K562 (cell line): ENCODE measurements around the gene PRKCB. TPM values are rescaled to one million over a fixed set of nuclear protein-coding genes. Genes with fewer than 3 reads are reported as not detected.

Source experiments
- ATAC-seq: fragments of 200-7000 bp; cut with Tn5 transposase; 3 replicates; pipeline ENCODE4 v1.9.1; 2020; ENCODE audit warnings: moderate library complexity
- BruUV-seq: library from RNA; stranded (reverse); fragments of 400-500 nt; replicated peaks from 2 replicates; lab custom pipeline; 2021; lab: Mats Ljungman, UMichigan
- CTCF ChIA-PET: fragments of 300-600 bp; formaldehyde crosslinking; extraction: SDS; loops from one replicate; lab custom pipeline; 2021; ENCODE audit warnings: low intra/inter-chr PET ratio; lab: Yijun Ruan, JAX
- POLR2A ChIA-PET: fragments of 300-600, 350-650 bp; sonication (Branson Sonifier 250); formaldehyde crosslinking; extraction: SDS; loops from one replicate; lab custom pipeline; 2021; ENCODE audit warnings: antibody characterized with exemption, inconsistent platforms; lab: Yijun Ruan, JAX
- DNase-seq, 4 experiments: peaks; one replicate each; pipeline versions ENCODE4 v3.0.0 to v3.0.0-alpha.2; 2011 to 2018; ENCODE audit warnings: low spot score in 3 of 4, mixed read lengths in 3 of 4; ENCODE audit errors: extremely low read depth in 1 of 4
- FAIRE-seq: peaks from 2 replicates; lab custom pipeline; 2011; peaks lifted over from hg19 to GRCh38; lab: Jason Lieb, UNC
- H2AFZ ChIP-seq: 2 replicates; pipeline ENCODE4 v1.6.0; 2011; ENCODE audit warnings: low read depth, low read length, control low read depth, inconsistent platforms
- H3K27ac ChIP-seq: fragments of 200-600 bp; 3 replicates; pipeline ENCODE4 v1.8.0; 2011; ENCODE audit warnings: low read depth, mild to moderate bottlenecking, control low read depth, inconsistent platforms, low read length, moderate library complexity, mixed read lengths; ENCODE audit errors: extremely low read depth
- H3K27me3 ChIP-seq, 2 experiments: fragments of 300-600 bp in 1 of 2; 2 replicates in 1 of 2; 3 replicates in 1 of 2; pipeline versions ENCODE4 v1.6.0 to v1.8.0; 2011; ENCODE audit warnings: inconsistent platforms in 2 of 2, low read length in 2 of 2, mild to moderate bottlenecking in 1 of 2, mixed read lengths in 1 of 2, moderate library complexity in 1 of 2; ENCODE audit not compliant: control insufficient read depth in 2 of 2, insufficient read depth in 2 of 2
- H3K36me3 ChIP-seq: fragments of 300-600 bp; 3 replicates; pipeline ENCODE4 v1.8.0; 2011; ENCODE audit warnings: mild to moderate bottlenecking, low read length, inconsistent platforms; ENCODE audit not compliant: control insufficient read depth, insufficient read depth
- H3K4me1 ChIP-seq, 2 experiments: fragments of 200-600 bp in 1 of 2; replicated peaks in 1 of 2; 2 replicates in 1 of 2; 3 replicates in 1 of 2; pipeline versions ENCODE4 v1.5.1 to v1.8.0; 2011; ENCODE audit warnings: inconsistent platforms in 2 of 2, low read length in 2 of 2, mild to moderate bottlenecking in 1 of 2, mixed read lengths in 1 of 2, moderate library complexity in 1 of 2; ENCODE audit not compliant: control insufficient read depth in 2 of 2, insufficient read depth in 2 of 2
- H3K4me2 ChIP-seq: 2 replicates; pipeline ENCODE4 v1.6.1; 2011; ENCODE audit warnings: low read length, control low read depth, inconsistent platforms, mixed read lengths; ENCODE audit not compliant: insufficient read depth
- H3K4me3 ChIP-seq: fragments of 200-600 bp; sonication (generic), shearing (Covaris generic); 2 replicates; pipeline ENCODE4 v1.5.1; 2016; ENCODE audit warnings: control low read depth, inconsistent platforms
- H3K79me2 ChIP-seq: fragments of 200-600 bp; 3 replicates; pipeline ENCODE4 v1.8.0; 2011; ENCODE audit warnings: low read length, inconsistent platforms; ENCODE audit not compliant: control insufficient read depth, insufficient read depth
- H3K9ac ChIP-seq, 2 experiments: 2 replicates each; pipeline versions ENCODE4 v1.6.0 to v1.6.1; 2011; ENCODE audit warnings: low read depth in 2 of 2, low read length in 2 of 2, control low read depth in 1 of 2, inconsistent platforms in 1 of 2, mild to moderate bottlenecking in 1 of 2, mixed read lengths in 1 of 2; ENCODE audit not compliant: insufficient read depth in 1 of 2
- H3K9me1 ChIP-seq: one replicate; pipeline ENCODE4 v1.6.0; 2011; ENCODE audit warnings: inconsistent platforms, mild to moderate bottlenecking, low read length, moderate library complexity; ENCODE audit not compliant: control insufficient read depth, insufficient read depth
- H3K9me3 ChIP-seq: replicated peaks from 2 replicates; pipeline ENCODE4 v1.5.1; 2011; ENCODE audit warnings: low read depth, low read length, inconsistent platforms; ENCODE audit not compliant: control insufficient read depth, insufficient read depth
- H4K20me1 ChIP-seq: replicated peaks from 2 replicates; pipeline ENCODE4 v1.6.1; 2011; ENCODE audit warnings: low read length, inconsistent platforms, mixed read lengths; ENCODE audit not compliant: control insufficient read depth, insufficient read depth
- ARID1B ChIP-seq: fragments of 450-650 bp; IDR thresholded peaks from 2 replicates; pipeline ENCODE4 v1.6.1; 2016; ENCODE audit warnings: antibody characterized with exemption, mild to moderate bottlenecking, inconsistent platforms
- CBFA2T3 ChIP-seq: fragments of 450-650 bp; IDR thresholded peaks from 2 replicates; pipeline ENCODE4 v1.6.1; 2017
- CBX3 ChIP-seq, 2 experiments: IDR thresholded peaks; 1 replicate in 1 of 2; 2 replicates in 1 of 2; pipeline ENCODE4 v1.6.1; 2012; ENCODE audit warnings: inconsistent platforms in 2 of 2, low read length in 2 of 2, borderline replicate concordance in 1 of 2, control low read depth in 1 of 2
- CBX8 ChIP-seq: fragments of 200-600 bp; sonication (generic); IDR thresholded peaks from 2 replicates; pipeline ENCODE4 v1.6.1; 2012; ENCODE audit warnings: borderline replicate concordance, mixed run types, low read depth, mild to moderate bottlenecking, moderate library complexity, mixed read lengths, low read length, control low read depth, inconsistent platforms; ENCODE audit not compliant: poor library complexity, severe bottlenecking; ENCODE audit errors: extremely low read depth
- CEBPG ChIP-seq, 3 experiments: fragments of 200-800 bp in 1 of 3; sonication (Bioruptor generic) in 1 of 3; sonication (generic) in 1 of 3; formaldehyde crosslinking in 1 of 3; IDR thresholded peaks in 2 of 3; conservative IDR thresholded peaks in 1 of 3; 2 replicates each; pipeline versions ENCODE4 v1.6.1 to v1.8.0; 2016 to 2022; ENCODE audit warnings: missing compliant biosample characterization in 2 of 3, missing genetic modification characterization in 2 of 3, mild to moderate bottlenecking in 1 of 3, missing genetic modification reagents in 1 of 3
- CREBBP ChIP-seq: IDR thresholded peaks from one replicate; pipeline ENCODE4 v1.6.1; 2012; ENCODE audit warnings: low read depth, mild to moderate bottlenecking, control low read depth, inconsistent platforms, low read length
- ETV5 ChIP-seq: sonication (generic); formaldehyde crosslinking; IDR thresholded peaks from 2 replicates; pipeline ENCODE4 v1.4.0; 2020; ENCODE audit warnings: low read depth, mild to moderate bottlenecking, missing genetic modification reagents
- FOSL1 ChIP-seq: fragments of 200-800 bp; sonication (Bioruptor generic); conservative IDR thresholded peaks from 2 replicates; pipeline ENCODE4 v1.6.1; 2016; ENCODE audit warnings: missing genetic modification characterization, missing compliant biosample characterization
- FOXA1 ChIP-seq: fragments of 450-650 bp; IDR thresholded peaks from 2 replicates; pipeline ENCODE4 v1.6.1; 2016; ENCODE audit warnings: mild to moderate bottlenecking, borderline replicate concordance
- HDAC3 ChIP-seq: fragments of 450-650 bp; IDR thresholded peaks from 2 replicates; pipeline ENCODE4 v1.6.1; 2018; ENCODE audit warnings: borderline replicate concordance, mild to moderate bottlenecking, moderate library complexity; ENCODE audit not compliant: partially characterized antibody
- TAL1 ChIP-seq: fragments of 450-650 bp; IDR thresholded peaks from 2 replicates; pipeline ENCODE4 v1.6.1; 2016; ENCODE audit warnings: mild to moderate bottlenecking
- TEAD4 ChIP-seq, 2 experiments: sonication (generic) in 1 of 2; formaldehyde crosslinking in 1 of 2; IDR thresholded peaks; 2 replicates each; pipeline versions ENCODE4 v1.6.1 to v1.8.0; 2012 to 2022; ENCODE audit warnings: borderline replicate concordance in 1 of 2, inconsistent platforms in 1 of 2, low read length in 1 of 2, mild to moderate bottlenecking in 1 of 2, missing genetic modification reagents in 1 of 2
- TRIM28 ChIP-seq: fragments of 450-650 bp; IDR thresholded peaks from 2 replicates; pipeline ENCODE4 v1.6.1; 2017
- YBX1 ChIP-seq: fragments of 450-650 bp; IDR thresholded peaks from 2 replicates; pipeline ENCODE4 v1.7.1; 2016; ENCODE audit warnings: mild to moderate bottlenecking
- ZNF146 ChIP-seq: IDR thresholded peaks from one replicate; pipeline ENCODE4 v1.6.1; 2018; ENCODE audit warnings: missing compliant biosample characterization; ENCODE audit not compliant: unreplicated experiment
- ZNF175 ChIP-seq: fragments of 200-800 bp; sonication (Bioruptor generic); IDR thresholded peaks from 2 replicates; pipeline ENCODE4 v1.6.1; 2016; ENCODE audit warnings: low read depth, mild to moderate bottlenecking, missing genetic modification characterization, missing compliant biosample characterization
- ZSCAN32 ChIP-seq: fragments of 450-650 bp; formaldehyde crosslinking; IDR thresholded peaks from 2 replicates; pipeline ENCODE4 v1.4.0; 2020; ENCODE audit warnings: mild to moderate bottlenecking, moderate library complexity
- WGBS: fragments of 100-300 bp; shearing (Covaris generic); methylation state at CpG from one replicate; pipeline ENCODE4 v1.1.6; 2016; ENCODE audit warnings: low coverage, mixed read lengths; ENCODE audit not compliant: insufficient coverage; ENCODE audit errors: missing lambda C conversion rate; 5-methylcytosine and 5-hydroxymethylcytosine counted together
- in situ Hi-C: fragments of 300-500 bp; cut with MboI; formaldehyde crosslinking; loops from 4 replicates; pipeline ENCODE4 v1.15.0; 2018; ENCODE audit warnings: inconsistent platforms, mixed read lengths
- intact Hi-C: fragments of 100-400 bp; cut with micrococcal nuclease; formaldehyde crosslinking; loops from 2 replicates; pipeline ENCODE4 v1.14.2; 2022
- polyA plus RNA-seq, 8 experiments: library from polyadenylated mRNA; depleted of rRNA in 4 of 8; stranded (reverse) in 5 of 8; unstranded in 3 of 8; fragments of >200 nt; fragmentation: Nextera tagmentation in 2 of 8; fragmentation: Illumina TruSeq in 1 of 8; extraction: Ambion mirVana in 2 of 8; extraction: Trizol in 1 of 8; gene quantifications; 2 replicates each; pipeline versions ENCODE4 v1.2.1 to v1.2.3, GENCODE V29; 2011 to 2014; ENCODE audit warnings: inconsistent platforms in 1 of 8, missing spikeins in 1 of 8
- total RNA-seq, 7 experiments: library from RNA; depleted of rRNA in 6 of 7; stranded (reverse); fragments of >200 nt in 6 of 7; fragmentation: Illumina TruSeq in 2 of 7; extraction: Trizol in 2 of 7; gene quantifications; 2 replicates each; pipeline versions ENCODE4 v1.2.1 to v1.2.3, GENCODE V29; 2011 to 2021; ENCODE audit warnings: low replicate concordance in 1 of 7
- TF ChIP-seq, protein P1 (sequence below): fragments of 450-650 bp; IDR thresholded peaks from 2 replicates; pipeline ENCODE4 v1.7.0; 2016; ENCODE audit warnings: borderline replicate concordance
- TF ChIP-seq, protein P2 (sequence below): fragments of 450-650 bp; formaldehyde crosslinking; IDR thresholded peaks from 2 replicates; pipeline ENCODE4 v1.4.0; 2022; ENCODE audit warnings: mild to moderate bottlenecking, moderate library complexity

The PRKCB gene
- total and polyA plus RNA-seq, 9 of the 15 experiments (the other 6 are each of a cell fraction or from before 2014, with no cell fraction given) = 49.9 to 276 (median 148) TPM

DNA sequence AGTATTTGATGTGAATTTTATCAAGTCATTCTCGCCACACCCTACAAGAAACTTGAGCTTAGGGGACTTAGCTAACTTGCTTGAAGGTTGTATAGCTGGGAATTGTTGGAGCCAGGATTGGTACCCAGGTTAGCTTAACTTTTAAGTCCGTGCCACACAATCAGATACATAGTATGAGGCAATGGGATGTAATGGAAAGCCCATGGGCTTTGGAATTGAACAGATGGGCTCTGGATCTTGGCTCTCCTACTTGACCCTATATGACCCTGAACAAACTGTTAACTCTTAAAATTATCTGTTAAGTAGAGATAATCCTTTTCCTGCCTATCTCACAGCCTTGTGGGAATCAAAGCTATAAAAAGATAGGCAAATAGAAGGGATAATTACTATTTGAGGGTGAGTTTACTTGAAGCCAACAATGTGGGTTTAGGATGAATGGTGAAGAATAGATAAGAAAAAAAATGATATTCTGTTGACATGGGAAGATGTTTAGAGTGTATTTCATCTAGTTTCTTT, 368.4 kb downstream of the PRKCB start:
- no peaks in the 10 kb centered on the region for H3K27me3 ChIP-seq
- H3K36me3 ChIP-seq = peaks cover 88% of the 10 kb centered on the region
- H3K9me1 ChIP-seq = no peaks in the 10 kb centered on the region
- in situ Hi-C loops = no loop called here
- no peak overlapping the region for H2AFZ ChIP-seq
- H3K79me2 ChIP-seq = no peaks in the 10 kb centered on the region; the same call in 2 of the 3 replicates
- no peak overlapping the region for H3K27ac ChIP-seq
- POLR2A ChIA-PET = interaction anchor here (0.6 to 1.4 kb wide), 4 partner anchors 15 to 198 kb away, joined by 3 to 9 read pairs (median 6); no protein-coding TSS in a partner anchor
- no peak overlapping the region for H3K4me2 ChIP-seq
- CTCF ChIA-PET = no interaction called here
- H3K9me3 ChIP-seq = no peaks in the 10 kb centered on the region
- BruUV-seq = no TSS peak
- H3K9ac ChIP-seq = no peak overlapping the region
- H3K4me3 ChIP-seq = no peak overlapping the region
- intact Hi-C loops = loop anchor here (10.0 kb wide), 1 partner anchor 129 kb away; no protein-coding TSS in a partner anchor
- WGBS = 75% methylated on average over 2 of the region's 2 CpGs
- H4K20me1 ChIP-seq = no peaks in the 10 kb centered on the region; the same call in 1 of the 2 replicates
- peaks cover 0 to 6% of the 10 kb centered on the region in 2 experiments; a peak in 1 of 5 replicates for H3K4me1 ChIP-seq
- no peak for DNase-seq
- no peak; the same call in 2 of the 3 replicates for ATAC-seq
- no peak for FAIRE-seq
- TF ChIP-seq TAL1 (peak; percentile 61), ARID1B (peak; percentile 26; the same call in 1 of the 2 replicates), CBX8 (no peak), CBX3 (IDR thresholded peaks at IDR 0.05; ENCODE audit: borderline replicate concordance in 1 of 2, low read length in 2 of 2) (no peak), CREBBP (no peak), ZSCAN32 (CRISPR knock-in tag) (no peak), FOXA1 (no peak), TRIM28 (no peak), FOSL1 (0 out of 2 replicates have a peak, but pooled peaks have one; percentile 19), YBX1 (no peak), CBFA2T3 (peak; percentile 47), ZNF146 (CRISPR knock-in tag) (no peak), ETV5 (CRISPR knock-in tag) (no peak), ZNF175 (0 out of 2 replicates have a peak, but pooled peaks have one; percentile 29), HDAC3 (no peak), TEAD4 (IDR thresholded peaks at IDR 0.05; ENCODE audit: low read length) (peak; percentile 43; the same call in 1 of the 2 replicates), TEAD4 (CRISPR knock-in tag; IDR thresholded peaks at IDR 0.05; ENCODE audit: borderline replicate concordance) (no peak), CEBPG (CRISPR knock-in tag; IDR thresholded peaks at IDR 0.05) (peak; percentile 47; the same call in 1 of the 2 replicates), CEBPG (tag; conservative IDR thresholded peaks at IDR 0.05 in 1 of 2, IDR thresholded peaks at IDR 0.05 in 1 of 2) (peak in 1 of 2 experiments; percentile 53; a peak in 2 of 4 replicates)
- TF ChIP-seq, protein P1, sequence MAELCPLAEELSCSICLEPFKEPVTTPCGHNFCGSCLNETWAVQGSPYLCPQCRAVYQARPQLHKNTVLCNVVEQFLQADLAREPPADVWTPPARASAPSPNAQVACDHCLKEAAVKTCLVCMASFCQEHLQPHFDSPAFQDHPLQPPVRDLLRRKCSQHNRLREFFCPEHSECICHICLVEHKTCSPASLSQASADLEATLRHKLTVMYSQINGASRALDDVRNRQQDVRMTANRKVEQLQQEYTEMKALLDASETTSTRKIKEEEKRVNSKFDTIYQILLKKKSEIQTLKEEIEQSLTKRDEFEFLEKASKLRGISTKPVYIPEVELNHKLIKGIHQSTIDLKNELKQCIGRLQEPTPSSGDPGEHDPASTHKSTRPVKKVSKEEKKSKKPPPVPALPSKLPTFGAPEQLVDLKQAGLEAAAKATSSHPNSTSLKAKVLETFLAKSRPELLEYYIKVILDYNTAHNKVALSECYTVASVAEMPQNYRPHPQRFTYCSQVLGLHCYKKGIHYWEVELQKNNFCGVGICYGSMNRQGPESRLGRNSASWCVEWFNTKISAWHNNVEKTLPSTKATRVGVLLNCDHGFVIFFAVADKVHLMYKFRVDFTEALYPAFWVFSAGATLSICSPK = no peak
- TF ChIP-seq, protein P2, sequence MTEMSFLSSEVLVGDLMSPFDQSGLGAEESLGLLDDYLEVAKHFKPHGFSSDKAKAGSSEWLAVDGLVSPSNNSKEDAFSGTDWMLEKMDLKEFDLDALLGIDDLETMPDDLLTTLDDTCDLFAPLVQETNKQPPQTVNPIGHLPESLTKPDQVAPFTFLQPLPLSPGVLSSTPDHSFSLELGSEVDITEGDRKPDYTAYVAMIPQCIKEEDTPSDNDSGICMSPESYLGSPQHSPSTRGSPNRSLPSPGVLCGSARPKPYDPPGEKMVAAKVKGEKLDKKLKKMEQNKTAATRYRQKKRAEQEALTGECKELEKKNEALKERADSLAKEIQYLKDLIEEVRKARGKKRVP (CRISPR knock-in tag) = 0 out of 2 replicates have a peak, but pooled peaks have one; percentile 14
